Left renal pelvis (tissue), 4 donors: ENCODE results near the gene CPEB3. TPM values are rescaled to one million over a fixed set of nuclear protein-coding genes. Genes with fewer than 3 reads are reported as not detected.

Source experiments
- DNase-seq, 4 donors: peaks; one replicate each; pipeline ENCODE4 v3.0.0-alpha.2; 2013; ENCODE audit warnings: low read depth in 4 of 4, low spot score in 3 of 4
- polyA plus RNA-seq, 4 donors: library from polyadenylated mRNA; unstranded; fragments of 120-200 nt; gene quantifications; one replicate each; pipeline ENCODE4 v1.2.1, GENCODE V29; 2013; ENCODE audit not compliant: insufficient read length in 4 of 4

Gene CPEB3
- polyA plus RNA-seq, 4 donors = 2.3 to 4.0 (median 3.7) TPM

- DNase-seq = no peak
Observed at GRCh38 chr10:92274071-92274470, 16.8 kb downstream of the CPEB3 start.

DNA sequence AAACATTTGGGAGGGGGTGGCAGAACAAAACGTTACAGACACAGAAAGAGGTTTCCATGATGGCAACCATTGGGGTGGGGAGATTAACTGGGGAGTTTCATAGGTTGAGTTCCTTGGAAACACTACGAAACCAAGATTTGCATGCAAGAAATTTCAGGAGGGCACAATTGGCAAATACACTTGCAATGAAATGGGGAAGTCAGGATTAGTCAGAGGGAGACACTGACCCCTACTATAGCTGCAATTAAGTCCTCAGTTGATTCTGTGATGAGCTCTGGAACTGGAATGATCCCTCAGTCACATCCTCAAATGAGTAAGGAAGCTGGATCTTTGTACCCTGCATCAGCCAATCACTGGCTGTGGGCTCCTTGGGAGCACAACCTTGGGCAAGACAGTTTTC, 22.1 kb downstream of the CPEB3 start:
- DNase-seq = no peak

- no peak for DNase-seq
Observed at GRCh38 chr10:92267343-92267742, 23.5 kb downstream of the CPEB3 start.

GRCh38 chr10:92265687-92266258, 25.1 kb downstream of the CPEB3 start:
- DNase-seq = no peak

DNA sequence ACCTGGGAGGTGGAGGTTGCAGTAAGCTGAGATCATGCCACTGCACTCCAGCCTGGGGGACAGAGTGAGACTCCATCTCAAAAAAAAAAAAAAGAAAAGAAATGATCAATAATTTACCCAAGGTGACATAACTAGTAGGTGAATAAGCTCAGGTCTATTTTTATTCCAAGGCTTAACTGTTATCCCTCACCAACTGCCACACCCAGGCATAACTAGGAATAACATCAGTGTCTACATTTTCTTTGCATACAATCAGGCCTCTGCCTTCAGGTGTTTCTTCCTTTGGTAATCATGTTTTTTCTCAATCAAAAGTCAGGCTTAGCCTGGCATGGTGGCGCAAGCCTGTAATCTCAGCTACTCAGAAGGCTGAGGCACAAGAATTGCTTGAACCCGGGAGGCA, 26.6 kb downstream of the CPEB3 start:
- DNase-seq = no peak

DNA sequence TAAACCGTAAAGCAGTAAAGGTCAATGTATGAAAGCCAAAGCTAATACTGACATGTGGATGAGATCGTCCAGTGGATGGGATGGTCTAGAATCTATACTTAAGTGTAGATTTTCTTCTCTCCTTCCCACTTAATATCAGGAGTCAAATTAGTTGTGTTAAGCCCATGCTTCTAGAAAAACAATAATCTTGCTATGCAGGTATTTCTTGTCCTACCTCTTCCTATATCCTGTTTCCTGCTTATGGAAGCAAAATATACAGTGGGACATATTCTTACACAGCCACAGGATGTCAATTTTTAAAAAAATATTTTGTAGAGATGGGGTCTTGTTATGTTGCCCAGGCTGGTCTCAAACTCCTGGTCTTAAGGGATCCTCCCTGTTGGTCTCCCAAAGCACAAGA, 27.5 kb downstream of the CPEB3 start:
- no peak for DNase-seq

GRCh38 chr10:92248566-92248965, 42.3 kb downstream of the CPEB3 start:
- DNase-seq = no peak

DNA sequence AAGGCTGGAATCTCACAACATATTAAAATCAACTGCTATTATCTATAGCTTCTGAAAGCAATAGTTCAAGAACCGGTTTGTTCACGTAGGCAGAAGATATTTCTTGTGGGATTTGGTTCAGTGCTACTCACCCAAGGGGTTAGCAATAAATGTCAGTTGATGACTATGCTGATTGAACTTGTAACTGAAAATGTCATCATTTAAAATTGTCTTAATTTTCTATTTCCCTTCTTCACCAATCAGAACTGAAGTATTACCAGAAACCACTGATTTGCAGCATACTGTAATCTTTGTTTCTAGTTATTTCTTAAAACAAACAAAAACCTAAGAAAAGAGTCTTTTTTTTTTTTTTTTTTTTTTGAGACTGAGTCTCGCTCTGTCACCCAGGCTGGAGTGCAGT, 46.1 kb downstream of the CPEB3 start:
- DNase-seq = no peak

DNA sequence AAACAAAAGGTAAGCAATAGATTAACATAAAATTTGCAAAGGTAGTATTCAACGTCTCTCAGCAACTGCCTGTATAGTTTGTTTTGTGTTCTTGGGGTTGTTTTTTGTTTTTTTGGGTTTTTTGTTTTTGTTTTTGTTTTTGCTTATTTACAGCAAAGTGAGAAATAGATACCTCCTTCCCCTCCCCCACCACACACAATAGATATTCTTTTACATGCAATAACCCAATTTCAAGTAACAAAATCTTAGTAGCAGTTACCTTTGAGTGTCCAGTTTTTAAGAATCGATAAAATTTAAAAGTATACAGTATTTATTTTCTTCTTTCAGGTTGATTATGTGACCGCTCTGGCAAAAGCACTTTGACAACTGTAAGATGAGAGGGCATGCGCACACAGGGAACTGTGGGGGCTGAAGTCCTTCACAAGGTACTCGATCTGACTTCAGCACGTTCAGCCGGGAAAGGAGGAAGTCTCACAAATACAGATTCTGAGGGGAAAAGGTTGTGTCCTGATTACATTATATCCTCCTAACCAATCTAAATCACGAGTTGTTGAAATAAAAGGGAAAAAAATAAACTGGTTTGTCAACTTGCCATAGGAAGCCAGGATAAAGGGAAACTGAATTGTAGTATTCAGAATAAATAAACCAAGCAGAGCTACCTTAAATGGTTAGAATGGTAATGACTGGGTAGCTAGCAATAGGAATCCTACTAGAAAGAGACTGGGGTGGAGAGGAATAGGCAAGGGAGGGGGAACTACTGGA, 47.8 kb downstream of the CPEB3 start:
- DNase-seq = peak in 3 of 4 donors; percentile 31 to 52 (median 49)

GRCh38 chr10:92242380-92242779, 48.5 kb downstream of the CPEB3 start:
- no peak for DNase-seq

DNA sequence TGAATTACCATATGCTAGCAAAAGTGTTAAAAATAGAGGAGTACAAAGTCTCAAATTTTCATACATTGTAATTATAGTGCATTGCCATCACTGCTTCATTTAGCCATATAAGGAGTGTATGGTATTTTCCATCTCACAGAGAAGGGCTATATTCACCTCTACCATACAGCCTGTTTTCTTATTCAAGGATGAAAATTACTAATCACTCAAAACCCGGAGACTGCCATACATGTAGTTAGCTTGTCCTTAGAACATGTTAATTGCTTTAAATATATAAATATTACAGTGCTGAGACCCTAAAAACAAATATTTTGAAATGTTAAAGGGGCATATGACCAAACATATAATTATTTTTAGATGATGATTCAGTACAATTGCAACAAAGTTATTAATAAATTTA, 49.4 kb downstream of the CPEB3 start:
- no peak for DNase-seq

GRCh38 chr10:92241158-92241500, 49.7 kb downstream of the CPEB3 start:
- DNase-seq = no peak

GRCh38 chr10:92240289-92241157, 50.4 kb downstream of the CPEB3 start:
- peak in 3 of 4 donors; percentile 48 to 68 (median 62) for DNase-seq

DNA sequence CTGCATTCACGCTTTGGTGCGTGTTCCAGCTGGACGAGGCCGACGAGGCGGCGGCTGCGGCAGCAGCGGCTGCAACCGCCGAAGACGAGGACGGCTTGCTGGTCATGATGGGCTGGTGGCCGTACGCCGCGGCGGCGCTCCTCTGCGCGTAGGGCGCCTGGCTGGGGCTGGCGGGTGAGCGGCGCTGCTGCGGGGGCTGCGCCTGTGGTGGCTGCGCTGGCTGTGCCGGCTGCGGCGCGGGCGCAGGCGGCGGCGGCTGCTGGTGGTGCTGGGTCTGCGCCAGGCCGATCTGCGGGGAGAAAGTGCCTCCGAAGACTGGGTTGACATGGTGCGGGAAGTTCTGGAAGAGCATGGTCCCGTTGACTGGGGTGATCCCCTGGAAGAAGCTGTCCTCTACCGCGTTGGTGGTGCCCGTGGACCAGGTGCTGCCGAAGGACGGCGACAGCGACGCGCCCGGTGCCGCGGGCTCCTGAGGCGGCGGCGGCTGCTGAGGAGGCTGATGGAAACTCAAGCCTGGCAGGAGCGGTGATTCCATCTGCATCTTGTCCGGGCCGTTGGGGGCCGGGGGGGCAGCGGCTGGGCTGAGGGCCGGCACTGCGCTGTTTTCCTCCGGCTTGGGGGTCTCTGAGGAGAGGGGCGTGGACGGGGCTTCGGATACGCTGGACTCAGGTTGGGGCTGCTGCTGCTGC, 51.1 kb downstream of the CPEB3 start:
- peak in 2 of 4 donors; percentile 14 to 15 for DNase-seq

GRCh38 chr10:92239151-92239599, 51.7 kb downstream of the CPEB3 start:
- DNase-seq = peak in 1 of 4 donors; percentile 18

- peak in 1 of 4 donors; percentile 16 for DNase-seq
Observed at GRCh38 chr10:92238586-92239098, 52.2 kb downstream of the CPEB3 start.

DNA sequence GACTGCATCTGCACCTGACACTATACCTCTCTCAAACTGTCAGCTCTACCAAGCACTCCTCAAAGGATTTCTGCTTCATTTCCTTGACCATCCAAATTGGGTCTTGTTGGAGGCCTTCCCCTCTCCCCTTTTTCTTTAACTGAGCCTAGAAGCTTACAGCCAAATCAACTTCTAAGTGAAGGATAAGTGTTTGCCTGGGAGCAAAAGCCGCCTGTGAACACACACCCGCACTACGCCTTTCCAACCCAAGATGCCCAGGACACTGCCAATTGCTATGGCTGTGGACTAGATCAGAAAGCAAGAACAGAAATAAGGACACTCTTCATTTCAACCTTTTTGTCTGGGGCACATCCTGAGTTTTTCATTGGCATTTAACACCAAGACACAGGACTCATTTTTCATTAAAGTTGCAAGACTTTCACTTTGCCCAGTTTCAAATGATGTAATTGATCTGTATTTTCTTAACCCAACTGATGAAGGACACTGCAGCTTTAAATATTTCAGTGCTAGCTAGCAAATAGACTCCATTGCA, 52.8 kb downstream of the CPEB3 start:
- no peak for DNase-seq

GRCh38 chr10:92231196-92231595, 59.7 kb downstream of the CPEB3 start:
- no peak for DNase-seq

DNA sequence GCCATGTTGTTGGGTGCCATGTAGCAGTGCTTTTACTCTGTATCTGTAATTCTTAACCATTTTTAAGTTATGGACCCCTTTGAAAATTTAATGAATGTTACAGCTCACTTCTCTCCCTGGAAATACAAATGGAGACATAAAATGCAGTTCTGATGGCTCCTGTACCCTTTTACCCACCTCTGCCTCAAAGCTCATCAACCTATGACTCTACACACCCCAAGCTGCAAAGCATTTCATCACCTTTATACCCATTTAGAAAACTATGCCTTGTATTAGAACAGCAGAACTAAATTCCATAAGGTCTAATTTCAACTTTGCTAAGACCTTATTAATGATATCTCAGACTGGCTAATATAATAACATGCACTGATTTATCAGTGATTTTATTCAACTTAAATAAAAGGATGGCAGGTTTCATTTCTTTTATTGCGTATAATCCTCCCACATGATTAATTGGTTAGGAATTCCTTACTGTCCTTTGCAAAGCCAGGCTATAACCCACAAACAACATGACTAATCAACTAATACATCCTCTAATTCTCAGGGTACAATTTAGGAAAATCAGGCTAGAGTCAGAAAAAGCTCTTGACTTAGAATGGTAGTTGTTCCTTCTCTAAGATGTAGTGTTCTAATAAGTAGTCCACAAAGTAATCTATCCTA, 68.1 kb downstream of the CPEB3 start:
- DNase-seq = no peak

GRCh38 chr10:92219559-92219958, 71.3 kb downstream of the CPEB3 start:
- DNase-seq = no peak
